ENCODE results near the gene CCKAR.

DNA sequence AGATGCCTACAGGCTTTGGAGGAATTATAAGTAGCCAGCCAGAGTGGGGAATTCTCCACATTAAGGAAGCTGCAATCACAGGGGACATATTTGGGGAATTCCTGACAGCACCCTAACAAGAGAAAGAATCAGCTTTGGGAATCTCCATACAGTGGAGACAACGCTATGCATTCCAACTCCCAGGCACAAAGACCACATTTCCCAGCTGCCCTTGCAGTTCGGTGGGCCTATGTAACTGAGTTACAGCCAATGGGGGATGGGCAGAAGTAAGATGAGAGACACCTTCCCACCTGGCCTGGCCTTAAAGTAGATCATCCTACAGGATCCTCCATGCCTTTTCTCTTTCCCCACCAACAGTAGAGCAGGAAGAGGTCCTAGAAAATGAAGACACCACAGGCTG, 43.4 kb upstream of the CCKAR start:
- TF ChIP-seq, protein P1, sequence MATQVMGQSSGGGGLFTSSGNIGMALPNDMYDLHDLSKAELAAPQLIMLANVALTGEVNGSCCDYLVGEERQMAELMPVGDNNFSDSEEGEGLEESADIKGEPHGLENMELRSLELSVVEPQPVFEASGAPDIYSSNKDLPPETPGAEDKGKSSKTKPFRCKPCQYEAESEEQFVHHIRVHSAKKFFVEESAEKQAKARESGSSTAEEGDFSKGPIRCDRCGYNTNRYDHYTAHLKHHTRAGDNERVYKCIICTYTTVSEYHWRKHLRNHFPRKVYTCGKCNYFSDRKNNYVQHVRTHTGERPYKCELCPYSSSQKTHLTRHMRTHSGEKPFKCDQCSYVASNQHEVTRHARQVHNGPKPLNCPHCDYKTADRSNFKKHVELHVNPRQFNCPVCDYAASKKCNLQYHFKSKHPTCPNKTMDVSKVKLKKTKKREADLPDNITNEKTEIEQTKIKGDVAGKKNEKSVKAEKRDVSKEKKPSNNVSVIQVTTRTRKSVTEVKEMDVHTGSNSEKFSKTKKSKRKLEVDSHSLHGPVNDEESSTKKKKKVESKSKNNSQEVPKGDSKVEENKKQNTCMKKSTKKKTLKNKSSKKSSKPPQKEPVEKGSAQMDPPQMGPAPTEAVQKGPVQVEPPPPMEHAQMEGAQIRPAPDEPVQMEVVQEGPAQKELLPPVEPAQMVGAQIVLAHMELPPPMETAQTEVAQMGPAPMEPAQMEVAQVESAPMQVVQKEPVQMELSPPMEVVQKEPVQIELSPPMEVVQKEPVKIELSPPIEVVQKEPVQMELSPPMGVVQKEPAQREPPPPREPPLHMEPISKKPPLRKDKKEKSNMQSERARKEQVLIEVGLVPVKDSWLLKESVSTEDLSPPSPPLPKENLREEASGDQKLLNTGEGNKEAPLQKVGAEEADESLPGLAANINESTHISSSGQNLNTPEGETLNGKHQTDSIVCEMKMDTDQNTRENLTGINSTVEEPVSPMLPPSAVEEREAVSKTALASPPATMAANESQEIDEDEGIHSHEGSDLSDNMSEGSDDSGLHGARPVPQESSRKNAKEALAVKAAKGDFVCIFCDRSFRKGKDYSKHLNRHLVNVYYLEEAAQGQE (IDR thresholded peaks at IDR 0.05; ENCODE audit: unreplicated experiment) = no peak
- TF ChIP-seq, protein P2, sequence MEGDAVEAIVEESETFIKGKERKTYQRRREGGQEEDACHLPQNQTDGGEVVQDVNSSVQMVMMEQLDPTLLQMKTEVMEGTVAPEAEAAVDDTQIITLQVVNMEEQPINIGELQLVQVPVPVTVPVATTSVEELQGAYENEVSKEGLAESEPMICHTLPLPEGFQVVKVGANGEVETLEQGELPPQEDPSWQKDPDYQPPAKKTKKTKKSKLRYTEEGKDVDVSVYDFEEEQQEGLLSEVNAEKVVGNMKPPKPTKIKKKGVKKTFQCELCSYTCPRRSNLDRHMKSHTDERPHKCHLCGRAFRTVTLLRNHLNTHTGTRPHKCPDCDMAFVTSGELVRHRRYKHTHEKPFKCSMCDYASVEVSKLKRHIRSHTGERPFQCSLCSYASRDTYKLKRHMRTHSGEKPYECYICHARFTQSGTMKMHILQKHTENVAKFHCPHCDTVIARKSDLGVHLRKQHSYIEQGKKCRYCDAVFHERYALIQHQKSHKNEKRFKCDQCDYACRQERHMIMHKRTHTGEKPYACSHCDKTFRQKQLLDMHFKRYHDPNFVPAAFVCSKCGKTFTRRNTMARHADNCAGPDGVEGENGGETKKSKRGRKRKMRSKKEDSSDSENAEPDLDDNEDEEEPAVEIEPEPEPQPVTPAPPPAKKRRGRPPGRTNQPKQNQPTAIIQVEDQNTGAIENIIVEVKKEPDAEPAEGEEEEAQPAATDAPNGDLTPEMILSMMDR (conservative IDR thresholded peaks at IDR 0.05; ENCODE audit: low read depth in 2 of 2) = no peak
- TF ChIP-seq ZNF114 (CRISPR knock-in tag; IDR thresholded peaks at IDR 0.05) (no peak), POLR2AphosphoS5 (IDR thresholded peaks at IDR 0.05; ENCODE audit: low read depth) (no peak), JUNB (IDR thresholded peaks at IDR 0.05; ENCODE audit: unreplicated experiment) (no peak), CREB1 (CRISPR knock-in tag; IDR thresholded peaks at IDR 0.05; ENCODE audit: low read depth) (no peak), EZH2 (IDR thresholded peaks at IDR 0.05; ENCODE audit: low read depth, unreplicated experiment) (no peak), NANOG (IDR thresholded peaks at IDR 0.05; ENCODE audit: borderline replicate concordance) (no peak), EZH2phosphoT487 (IDR thresholded peaks at IDR 0.05; ENCODE audit: unreplicated experiment) (no peak), STAT1 (IDR thresholded peaks at IDR 0.05; ENCODE audit: unreplicated experiment) (no peak), ZNF331 (CRISPR knock-in tag; IDR thresholded peaks at IDR 0.05; ENCODE audit: low read depth) (no peak)
- TF ChIP-seq, protein P3, sequence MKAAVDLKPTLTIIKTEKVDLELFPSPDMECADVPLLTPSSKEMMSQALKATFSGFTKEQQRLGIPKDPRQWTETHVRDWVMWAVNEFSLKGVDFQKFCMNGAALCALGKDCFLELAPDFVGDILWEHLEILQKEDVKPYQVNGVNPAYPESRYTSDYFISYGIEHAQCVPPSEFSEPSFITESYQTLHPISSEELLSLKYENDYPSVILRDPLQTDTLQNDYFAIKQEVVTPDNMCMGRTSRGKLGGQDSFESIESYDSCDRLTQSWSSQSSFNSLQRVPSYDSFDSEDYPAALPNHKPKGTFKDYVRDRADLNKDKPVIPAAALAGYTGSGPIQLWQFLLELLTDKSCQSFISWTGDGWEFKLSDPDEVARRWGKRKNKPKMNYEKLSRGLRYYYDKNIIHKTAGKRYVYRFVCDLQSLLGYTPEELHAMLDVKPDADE (IDR thresholded peaks at IDR 0.05) = no peak
